HepG2 (cell line): Measurements from ENCODE around the gene CD7. TPM values are rescaled to one million over a fixed set of nuclear protein-coding genes. Genes with fewer than 3 reads are reported as not detected.

Experiments
- ATAC-seq: fragments of 200-7000 bp; cut with Tn5 transposase; 3 replicates; pipeline ENCODE4 v1.9.1; 2020; ENCODE audit warnings: mild to moderate bottlenecking, moderate library complexity
- BruUV-seq: library from RNA; stranded (reverse); fragments of 400-500 nt; replicated peaks from 2 replicates; lab custom pipeline; 2021; lab: Mats Ljungman, UMichigan
- CTCF ChIA-PET: fragments of 300-600 bp; formaldehyde crosslinking; extraction: SDS; loops from one replicate; lab custom pipeline; 2021; ENCODE audit warnings: low total read pairs, inconsistent platforms, low intra/inter-chr PET ratio; lab: Yijun Ruan, JAX
- POLR2A ChIA-PET: fragments of 350-600 bp; sonication (Branson Sonifier 250); formaldehyde crosslinking; loops from one replicate; lab custom pipeline; 2020; ENCODE audit warnings: antibody characterized with exemption, inconsistent platforms; lab: Yijun Ruan, JAX
- DNase-seq: peaks from one replicate; pipeline ENCODE4 v3.0.0-alpha.2; 2015; ENCODE audit warnings: low spot score
- FAIRE-seq: peaks from 3 replicates; lab custom pipeline; 2011; peaks lifted over from hg19 to GRCh38; lab: Jason Lieb, UNC
- H2AFZ ChIP-seq: one replicate; pipeline ENCODE4 v1.6.1; 2011; ENCODE audit warnings: low read length, inconsistent platforms
- H3K27ac ChIP-seq: fragments of 300-600 bp; 3 replicates; pipeline ENCODE4 v1.8.0; 2011; ENCODE audit warnings: mixed run types, mild to moderate bottlenecking, mixed read lengths, low read length, inconsistent platforms; ENCODE audit not compliant: insufficient read depth; ENCODE audit errors: extremely low read length
- H3K27me3 ChIP-seq, 2 experiments: fragments of 200-600 bp in 1 of 2; 2 replicates in 1 of 2; 3 replicates in 1 of 2; pipeline versions ENCODE4 v1.6.0 to v1.8.0; 2011; ENCODE audit warnings: low read length in 2 of 2, mild to moderate bottlenecking in 2 of 2, moderate library complexity in 2 of 2, inconsistent platforms in 1 of 2; ENCODE audit not compliant: insufficient read depth in 2 of 2, control insufficient read depth in 1 of 2
- H3K36me3 ChIP-seq, 2 experiments: fragments of 200-600 bp in 1 of 2; replicated peaks in 1 of 2; 2 replicates in 1 of 2; 3 replicates in 1 of 2; pipeline versions ENCODE4 v1.5.1 to v1.8.0; 2011; ENCODE audit warnings: low read length in 2 of 2, inconsistent platforms in 1 of 2; ENCODE audit not compliant: insufficient read depth in 2 of 2, control insufficient read depth in 1 of 2
- H3K4me1 ChIP-seq: 2 replicates; pipeline ENCODE4 v1.5.1; 2012; ENCODE audit warnings: low read length, inconsistent platforms; ENCODE audit not compliant: insufficient read depth
- H3K4me2 ChIP-seq: 2 replicates; pipeline ENCODE4 v1.6.0; 2011; ENCODE audit warnings: low read depth, low read length, inconsistent platforms
- H3K4me3 ChIP-seq, 3 experiments: fragments of 200-600 bp in 1 of 3; sonication (generic), shearing (Covaris generic) in 1 of 3; replicated peaks in 1 of 3; 2 replicates each; pipeline ENCODE4 v1.5.1; 2011 to 2016; ENCODE audit warnings: low read length in 3 of 3, inconsistent platforms in 2 of 3, low read depth in 2 of 3, mild to moderate bottlenecking in 2 of 3, control low read depth in 1 of 3, mixed read lengths in 1 of 3; ENCODE audit not compliant: insufficient read depth in 1 of 3
- H3K79me2 ChIP-seq: one replicate; pipeline ENCODE4 v1.6.1; 2011; ENCODE audit warnings: low read length, inconsistent platforms; ENCODE audit not compliant: insufficient read depth
- H3K9ac ChIP-seq: 2 replicates; pipeline ENCODE4 v1.6.0; 2011; ENCODE audit warnings: mild to moderate bottlenecking, low read depth, low read length, inconsistent platforms; ENCODE audit not compliant: insufficient read depth
- H3K9me3 ChIP-seq: 2 replicates; pipeline ENCODE4 v1.5.1; 2012; ENCODE audit warnings: mild to moderate bottlenecking, low read length
- H4K20me1 ChIP-seq: 2 replicates; pipeline ENCODE4 v1.6.0; 2011; ENCODE audit warnings: inconsistent platforms, mild to moderate bottlenecking, low read length, moderate library complexity; ENCODE audit not compliant: insufficient read depth
- GPN1 ChIP-seq: sonication (generic); formaldehyde crosslinking; IDR thresholded peaks from 2 replicates; pipeline ENCODE4 v1.5.1; 2020; ENCODE audit warnings: missing genetic modification reagents, borderline replicate concordance
- IRX3 ChIP-seq: sonication (generic); formaldehyde crosslinking; IDR thresholded peaks from 2 replicates; pipeline ENCODE4 v1.8.1; 2023; ENCODE audit warnings: mild to moderate bottlenecking, low read depth, missing genetic modification reagents, borderline replicate concordance
- JUND ChIP-seq: sonication (generic); formaldehyde crosslinking; IDR thresholded peaks from 2 replicates; pipeline ENCODE4 v1.8.0; 2022; ENCODE audit warnings: mild to moderate bottlenecking, missing genetic modification reagents
- KLF9 ChIP-seq: IDR thresholded peaks from 2 replicates; pipeline ENCODE4 v1.6.1; 2016; ENCODE audit warnings: low read depth
- SIN3B ChIP-seq: fragments of 150-350 bp; IDR thresholded peaks from 2 replicates; pipeline ENCODE4 v1.6.1; 2014; ENCODE audit warnings: low read length
- USF2 ChIP-seq, 2 experiments: sonication (generic) in 1 of 2; formaldehyde crosslinking in 1 of 2; IDR thresholded peaks; 2 replicates each; pipeline versions ENCODE4 v1.5.1 to v1.6.1; 2011 to 2020; ENCODE audit warnings: borderline replicate concordance in 1 of 2, low read depth in 1 of 2, low read length in 1 of 2, mild to moderate bottlenecking in 1 of 2, missing genetic modification reagents in 1 of 2, moderate library complexity in 1 of 2
- ZNF143 ChIP-seq: sonication (generic); formaldehyde crosslinking; IDR thresholded peaks from 2 replicates; pipeline ENCODE4 v1.4.0; 2020; ENCODE audit warnings: missing genetic modification reagents
- WGBS: methylation state at CpG from one replicate; pipeline ENCODE4 v1.1.6; 2017; ENCODE audit warnings: low lambda C conversion rate; 5-methylcytosine and 5-hydroxymethylcytosine counted together
- in situ Hi-C: cut with HindIII; loops from 2 replicates; pipeline ENCODE4 v1.10.0; 2017; ENCODE audit warnings: low pct_unique_long_range_greater_than_20kb; ENCODE audit not compliant: extremely low pct_ligation_motif_present
- intact Hi-C: fragments of 100-400 bp; cut with micrococcal nuclease; formaldehyde crosslinking; loops from one replicate; pipeline ENCODE4 v1.10.0; 2022; ENCODE audit not compliant: unreplicated experiment
- polyA plus RNA-seq, 8 experiments: library from polyadenylated mRNA; depleted of rRNA in 3 of 8; stranded (reverse) in 7 of 8; unstranded in 1 of 8; fragments of >200 nt; fragmentation: Illumina TruSeq in 4 of 8; extraction: Trizol in 4 of 8; gene quantifications; 2 replicates each; pipeline versions ENCODE4 v1.2.1 to v1.2.3, GENCODE V29; 2011 to 2016; ENCODE audit warnings: low read depth in 4 of 8, missing spikeins in 1 of 8, mixed read lengths in 1 of 8; ENCODE audit not compliant: insufficient read depth in 1 of 8
- total RNA-seq, 5 experiments: library from RNA; depleted of rRNA; stranded (reverse); fragments of >200 nt; fragmentation: Illumina TruSeq; extraction: Trizol; gene quantifications; 2 replicates each; pipeline ENCODE4 v1.2.3, GENCODE V29; 2016; ENCODE audit warnings: low read depth in 1 of 5

Gene CD7
- total and polyA plus RNA-seq, 2 of the 13 experiments (the other 11 are each of a cell fraction or from before 2014, with no cell fraction given), result 67.6 to 76.4 TPM

- FAIRE-seq (no peak), ATAC-seq (no peak), DNase-seq (no peak)
- H3K36me3 ChIP-seq, result no peaks in the 10 kb centered on the region
- no peak overlapping the region for H3K27ac ChIP-seq
- H3K79me2 ChIP-seq, result peaks cover 3% of the 10 kb centered on the region
- no TSS peak for BruUV-seq
- TF ChIP-seq GPN1 (no peak), USF2 (IDR thresholded peaks at IDR 0.05; ENCODE audit: low read depth, low read length) (no peak), USF2 (CRISPR knock-in tag; IDR thresholded peaks at IDR 0.05; ENCODE audit: borderline replicate concordance) (no peak), SIN3B (no peak), KLF9 (CRISPR knock-in tag) (no peak), ZNF143 (CRISPR knock-in tag) (no peak), JUND (CRISPR knock-in tag) (no peak), IRX3 (CRISPR knock-in tag) (no peak)
- 94% methylated on average over 13 of the region's 13 CpGs for WGBS
- ChIA-PET POLR2A (no interaction called here), CTCF (no interaction called here)
- intact Hi-C loops, result no loop called here
- H2AFZ ChIP-seq, result no peak overlapping the region
- in situ Hi-C loops, result no loop called here
- H4K20me1 ChIP-seq, result no peaks in the 10 kb centered on the region
- H3K4me3 ChIP-seq, result no peak overlapping the region
- no peak overlapping the region for H3K4me2 ChIP-seq
- no peaks in the 10 kb centered on the region; a peak in 1 of 5 replicates for H3K27me3 ChIP-seq
- peaks cover 38% of the 10 kb centered on the region for H3K4me1 ChIP-seq
- H3K9ac ChIP-seq, result no peak overlapping the region
- H3K9me3 ChIP-seq, result no peaks in the 10 kb centered on the region
These were observed 5.4 kb downstream of the CD7 start for GRCh38 chr17:82311971-82312370.
